NT2/D1 (cell line): ENCODE measurements around the gene ZIC2.

Experiments used
- SUZ12 ChIP-seq: IDR thresholded peaks from 2 replicates; pipeline ENCODE4 v1.6.1; 2011; ENCODE audit not compliant: insufficient read length, insufficient read depth; ENCODE audit errors: extremely low read depth
- YY1 ChIP-seq: IDR thresholded peaks from 2 replicates; pipeline ENCODE4 v1.6.1; 2011; ENCODE audit not compliant: insufficient read length, insufficient read depth

GRCh38 chr13:99980201-99980823 lies 1.3 kb upstream of the ZIC2 start:
- TF ChIP-seq YY1 (no peak), SUZ12 (no peak)
